ENCODE results near the gene DZIP1L.

The DZIP1L gene

GRCh38 chr3:138049157-138049919 is 66.1 kb downstream of the DZIP1L start:
- Mint-ChIP-seq H3K4me3 (no peak overlapping the region), H3K27ac (no peak overlapping the region), H3K27me3 (ENCODE audit: low read depth, poor library complexity) (peaks cover 2% of the 10 kb centered on the region), H3K9me3 (no peaks in the 10 kb centered on the region), H3K36me3 (ENCODE audit: low read depth) (peaks cover 9% of the 10 kb centered on the region), H3K4me1 (no peaks in the 10 kb centered on the region)
- no peak for DNase-seq
- TF ChIP-seq, protein P1, sequence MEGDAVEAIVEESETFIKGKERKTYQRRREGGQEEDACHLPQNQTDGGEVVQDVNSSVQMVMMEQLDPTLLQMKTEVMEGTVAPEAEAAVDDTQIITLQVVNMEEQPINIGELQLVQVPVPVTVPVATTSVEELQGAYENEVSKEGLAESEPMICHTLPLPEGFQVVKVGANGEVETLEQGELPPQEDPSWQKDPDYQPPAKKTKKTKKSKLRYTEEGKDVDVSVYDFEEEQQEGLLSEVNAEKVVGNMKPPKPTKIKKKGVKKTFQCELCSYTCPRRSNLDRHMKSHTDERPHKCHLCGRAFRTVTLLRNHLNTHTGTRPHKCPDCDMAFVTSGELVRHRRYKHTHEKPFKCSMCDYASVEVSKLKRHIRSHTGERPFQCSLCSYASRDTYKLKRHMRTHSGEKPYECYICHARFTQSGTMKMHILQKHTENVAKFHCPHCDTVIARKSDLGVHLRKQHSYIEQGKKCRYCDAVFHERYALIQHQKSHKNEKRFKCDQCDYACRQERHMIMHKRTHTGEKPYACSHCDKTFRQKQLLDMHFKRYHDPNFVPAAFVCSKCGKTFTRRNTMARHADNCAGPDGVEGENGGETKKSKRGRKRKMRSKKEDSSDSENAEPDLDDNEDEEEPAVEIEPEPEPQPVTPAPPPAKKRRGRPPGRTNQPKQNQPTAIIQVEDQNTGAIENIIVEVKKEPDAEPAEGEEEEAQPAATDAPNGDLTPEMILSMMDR (IDR thresholded peaks at IDR 0.05), result no peak

- no peaks in the 10 kb centered on the region for H3K4me1 Mint-ChIP-seq
- no peak for DNase-seq
- H3K27me3 Mint-ChIP-seq (ENCODE audit: low read depth, poor library complexity), result no peaks in the 10 kb centered on the region
- TF ChIP-seq, protein P1 (IDR thresholded peaks at IDR 0.05), result no peak
- H3K4me3 Mint-ChIP-seq, result no peak overlapping the region
- H3K9me3 Mint-ChIP-seq, result no peaks in the 10 kb centered on the region
- no peak overlapping the region for H3K27ac Mint-ChIP-seq
- peaks cover 9% of the 10 kb centered on the region for H3K36me3 Mint-ChIP-seq (ENCODE audit: low read depth)
Measured at GRCh38 chr3:138047596-138048158, 67.7 kb downstream of the DZIP1L start.

- DNase-seq, result no peak
- TF ChIP-seq, protein P1 (IDR thresholded peaks at IDR 0.05), result no peak
- no peaks in the 10 kb centered on the region for H3K4me1 Mint-ChIP-seq
- H3K27me3 Mint-ChIP-seq (ENCODE audit: low read depth, poor library complexity), result no peaks in the 10 kb centered on the region
- peaks cover 9% of the 10 kb centered on the region for H3K36me3 Mint-ChIP-seq (ENCODE audit: low read depth)
- no peak overlapping the region for H3K4me3 Mint-ChIP-seq
- H3K27ac Mint-ChIP-seq, result no peak overlapping the region
- H3K9me3 Mint-ChIP-seq, result no peaks in the 10 kb centered on the region
Measured at GRCh38 chr3:138046955-138047354, 68.5 kb downstream of the DZIP1L start.

- no peak overlapping the region for H3K27ac Mint-ChIP-seq
- H3K27me3 Mint-ChIP-seq (ENCODE audit: low read depth, poor library complexity), result peaks cover 5% of the 10 kb centered on the region
- no peaks in the 10 kb centered on the region for H3K4me1 Mint-ChIP-seq
- DNase-seq, result no peak
- no peak overlapping the region for H3K4me3 Mint-ChIP-seq
- peaks cover 9% of the 10 kb centered on the region for H3K36me3 Mint-ChIP-seq (ENCODE audit: low read depth)
- TF ChIP-seq, protein P1 (IDR thresholded peaks at IDR 0.05), result no peak
- no peaks in the 10 kb centered on the region for H3K9me3 Mint-ChIP-seq
Measured at GRCh38 chr3:138046085-138046484, 69.3 kb downstream of the DZIP1L start.

DNA sequence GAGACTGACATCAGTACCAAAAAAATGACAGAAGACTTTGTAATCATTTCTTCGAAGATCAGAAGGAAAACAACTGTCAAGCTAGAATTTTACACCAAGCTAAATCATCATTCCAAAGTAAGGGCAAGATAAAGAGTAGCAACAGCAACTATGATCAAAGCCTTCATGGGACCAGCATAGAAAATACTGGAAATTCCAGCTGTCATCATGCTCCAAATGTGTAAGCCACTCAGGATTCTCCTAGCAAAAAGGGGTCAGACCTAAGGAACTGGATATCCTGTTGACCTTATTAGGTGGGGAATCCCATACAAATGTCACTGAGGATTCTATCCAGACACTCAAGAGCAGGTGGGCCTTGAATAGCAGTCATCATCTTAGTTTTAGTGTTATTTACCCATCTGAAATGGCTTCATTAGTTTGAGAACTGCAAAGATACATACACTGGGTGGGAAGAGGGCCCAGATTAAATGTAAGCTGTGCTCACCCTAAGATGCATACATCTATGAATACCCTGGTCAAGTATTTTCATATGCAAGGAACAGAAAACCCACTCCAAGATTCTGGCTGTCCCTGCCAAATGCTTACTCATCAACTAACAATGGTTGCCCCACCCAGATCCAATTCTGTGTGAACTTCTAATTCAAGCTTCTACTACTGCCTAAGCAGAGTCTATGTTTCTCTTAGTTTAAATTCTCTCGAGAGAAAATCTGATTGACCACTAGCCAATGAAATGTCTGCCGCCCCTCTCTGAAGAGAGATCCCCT is 72.0 kb downstream of the DZIP1L start:
- peaks cover 18% of the 10 kb centered on the region for H3K36me3 Mint-ChIP-seq (ENCODE audit: low read depth)
- H3K27me3 Mint-ChIP-seq (ENCODE audit: low read depth, poor library complexity), result peaks cover 5% of the 10 kb centered on the region
- no peaks in the 10 kb centered on the region for H3K4me1 Mint-ChIP-seq
- DNase-seq, result no peak
- H3K4me3 Mint-ChIP-seq, result no peak overlapping the region
- no peaks in the 10 kb centered on the region for H3K9me3 Mint-ChIP-seq
- no peak overlapping the region for H3K27ac Mint-ChIP-seq
- TF ChIP-seq, protein P1 (IDR thresholded peaks at IDR 0.05), result no peak

Measured in nephron progenitor cell (in vitro differentiated cells).